ENCODE measurements around the gene ACTG2.
"Not testable (repeated sequence)": the region's sequence is repeated elsewhere in the genome, so short reads cannot be mapped to it uniquely, and the experiment has no call there.

Gene ACTG2

GRCh38 chr2:73893764-73894474 lies 1.1 kb downstream of the ACTG2 start:
- no peak for DNase-seq

GRCh38 chr2:73894475-73894850 lies 1.7 kb downstream of the ACTG2 start:
- DNase-seq: no peak

- no peak for DNase-seq
Measured at GRCh38 chr2:73894877-73895276, 2.1 kb downstream of the ACTG2 start.

- DNase-seq: no peak
Measured at GRCh38 chr2:73895473-73895872, 2.7 kb downstream of the ACTG2 start.

GRCh38 chr2:73896362-73897239 lies 3.8 kb downstream of the ACTG2 start:
- peak in 1 of 2 donors; percentile 35 for DNase-seq

- no peak for DNase-seq
Measured at GRCh38 chr2:73897240-73897583, 4.4 kb downstream of the ACTG2 start.

GRCh38 chr2:73897934-73898333 lies 5.1 kb downstream of the ACTG2 start:
- DNase-seq: no peak

- no peak for DNase-seq
Measured at GRCh38 chr2:73899801-73900336, 7.1 kb downstream of the ACTG2 start.

- DNase-seq: no peak
Measured at GRCh38 chr2:73901143-73901542, 8.3 kb downstream of the ACTG2 start.

GRCh38 chr2:73902284-73902683 lies 9.5 kb downstream of the ACTG2 start:
- DNase-seq: no peak

GRCh38 chr2:73903313-73903712 lies 10.5 kb downstream of the ACTG2 start:
- DNase-seq: no peak

- not testable (repeated sequence) for DNase-seq
Measured at GRCh38 chr2:73903949-73904613, 11.3 kb downstream of the ACTG2 start.

GRCh38 chr2:73904952-73905351 lies 12.1 kb downstream of the ACTG2 start:
- no peak for DNase-seq

- DNase-seq: no peak
Measured at GRCh38 chr2:73906847-73907505, 14.2 kb downstream of the ACTG2 start.

GRCh38 chr2:73907840-73908452 lies 15.1 kb downstream of the ACTG2 start:
- peak; percentile 59 to 70 for DNase-seq

GRCh38 chr2:73908689-73909652 lies 16.2 kb downstream of the ACTG2 start:
- DNase-seq: no peak

GRCh38 chr2:73910873-73911547 lies 18.2 kb downstream of the ACTG2 start:
- DNase-seq: no peak

- no peak for DNase-seq
Measured at GRCh38 chr2:73911548-73912208, 18.9 kb downstream of the ACTG2 start.

GRCh38 chr2:73913414-73914054 lies 20.7 kb downstream of the ACTG2 start:
- no peak for DNase-seq

- DNase-seq: no peak
Measured at GRCh38 chr2:73914667-73915066, 21.9 kb downstream of the ACTG2 start.

Measured in CD4-positive, alpha-beta T cell treated with Interferon alpha-2 for 1 hour (primary cell).